GM18526 (cell line): ENCODE measurements around the gene GRID2IP.

Experiments used
- POLR2A ChIP-seq: IDR thresholded peaks from 3 replicates; pipeline ENCODE4 v1.6.1; 2011; ENCODE audit not compliant: insufficient read length; ENCODE audit errors: extremely low read depth

GRID2IP gene

DNA sequence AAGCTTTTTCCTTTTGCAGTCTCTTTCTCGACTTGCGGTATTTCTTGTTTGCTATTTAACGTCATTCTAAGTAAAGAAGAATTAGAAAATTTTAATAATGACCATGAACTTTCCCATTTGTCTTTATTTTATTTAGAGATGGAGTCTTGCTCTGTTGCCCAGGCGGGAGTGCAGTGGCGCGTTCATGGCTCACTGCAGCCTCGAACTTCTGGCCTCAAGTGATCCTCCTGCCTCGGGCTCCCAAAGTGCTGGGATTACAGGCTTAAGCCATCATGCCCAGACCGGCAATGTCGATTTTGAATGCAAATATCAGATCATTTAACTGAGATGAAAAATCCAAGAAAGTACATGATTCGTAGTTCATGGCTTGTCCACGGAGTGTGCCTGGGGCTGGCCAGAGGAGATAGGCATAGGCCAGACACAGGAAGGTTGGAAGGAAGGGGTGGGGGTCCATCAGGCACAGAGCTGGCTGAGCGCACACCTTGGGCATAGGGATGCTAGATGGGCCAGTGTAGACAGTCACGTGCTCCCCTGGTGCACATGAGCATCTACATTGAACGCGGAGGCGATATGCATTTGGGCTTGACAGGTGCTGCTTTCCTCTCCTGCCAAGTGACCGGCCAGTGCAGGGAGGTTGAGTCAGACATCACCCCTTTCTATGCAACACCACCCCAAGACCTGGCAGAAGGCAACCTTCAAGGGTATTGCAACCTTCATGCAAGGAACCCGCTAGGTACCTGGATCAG, 64.7 kb downstream of the GRID2IP start:
- no peak for TF ChIP-seq POLR2A

DNA sequence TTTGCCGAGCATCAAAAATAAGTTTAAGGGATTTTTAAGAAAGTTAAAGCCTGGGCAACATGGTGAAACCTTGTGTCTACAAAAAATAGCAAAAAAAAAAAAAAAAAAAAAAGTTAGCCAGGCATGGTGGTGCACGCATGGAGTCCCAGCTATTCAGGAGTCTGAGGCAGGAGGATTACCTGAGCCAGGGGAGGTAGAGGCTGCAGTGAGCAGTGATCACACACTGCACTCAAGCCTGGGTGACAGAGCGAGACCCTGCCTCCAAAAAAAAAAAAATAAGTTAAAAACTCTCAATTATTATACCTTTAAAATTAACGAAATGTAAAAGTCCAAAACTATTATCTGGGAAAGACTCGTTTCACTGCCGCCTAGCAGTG, 68.5 kb downstream of the GRID2IP start:
- TF ChIP-seq POLR2A: no peak

DNA sequence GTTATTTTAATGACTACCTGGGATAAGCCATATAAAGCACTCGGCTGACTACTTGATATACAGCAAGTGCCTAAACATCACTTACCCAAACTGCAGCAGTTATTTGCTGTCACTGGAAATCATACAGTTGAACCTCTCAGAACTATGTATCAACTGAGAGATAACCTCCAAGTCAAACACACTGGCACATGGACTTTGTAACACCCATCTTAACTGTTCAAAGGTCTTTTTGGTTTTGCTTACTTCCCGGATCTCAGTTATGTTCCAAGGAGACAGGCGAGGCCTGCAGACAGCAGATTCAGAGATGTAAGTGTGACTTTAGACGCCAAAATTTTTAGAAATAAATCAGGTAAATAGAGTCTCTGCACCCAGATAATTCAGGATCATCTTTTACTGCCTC, 69.0 kb downstream of the GRID2IP start:
- TF ChIP-seq POLR2A: no peak

DNA sequence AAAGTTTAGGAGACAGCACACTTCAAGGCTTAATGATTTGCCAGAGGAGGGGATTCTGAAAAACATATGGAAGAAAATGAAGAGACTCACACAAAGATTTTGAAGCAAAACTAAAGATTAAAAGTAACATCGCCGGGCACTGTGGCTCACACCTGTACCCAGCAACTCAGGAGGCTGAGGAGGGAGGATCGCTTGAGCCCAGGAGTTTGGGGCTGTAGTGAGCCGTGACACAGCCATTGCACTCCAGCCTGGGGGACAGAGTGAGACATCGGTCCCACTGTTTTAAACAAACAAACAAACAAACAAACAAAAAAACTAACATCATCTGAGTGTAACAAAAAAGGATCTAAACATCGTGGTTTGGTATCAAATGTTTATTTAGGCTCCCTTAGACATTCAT, 69.8 kb downstream of the GRID2IP start:
- no peak for TF ChIP-seq POLR2A

DNA sequence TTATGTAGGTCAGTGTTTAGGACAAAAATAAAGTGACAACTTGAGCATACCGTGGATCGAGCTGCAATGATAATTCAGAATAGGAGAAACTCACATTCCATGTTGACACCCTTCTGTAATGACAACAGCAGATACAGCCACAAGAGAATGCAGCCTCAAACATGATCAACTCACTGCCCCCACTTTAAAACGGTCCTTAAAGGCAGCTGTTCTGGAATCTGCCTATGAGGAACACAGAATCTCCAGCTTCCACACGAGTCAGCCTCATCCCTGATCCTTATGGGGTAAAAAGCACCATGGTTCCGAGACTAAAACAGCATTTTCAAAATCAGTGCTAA, 71.0 kb downstream of the GRID2IP start:
- no peak for TF ChIP-seq POLR2A

DNA sequence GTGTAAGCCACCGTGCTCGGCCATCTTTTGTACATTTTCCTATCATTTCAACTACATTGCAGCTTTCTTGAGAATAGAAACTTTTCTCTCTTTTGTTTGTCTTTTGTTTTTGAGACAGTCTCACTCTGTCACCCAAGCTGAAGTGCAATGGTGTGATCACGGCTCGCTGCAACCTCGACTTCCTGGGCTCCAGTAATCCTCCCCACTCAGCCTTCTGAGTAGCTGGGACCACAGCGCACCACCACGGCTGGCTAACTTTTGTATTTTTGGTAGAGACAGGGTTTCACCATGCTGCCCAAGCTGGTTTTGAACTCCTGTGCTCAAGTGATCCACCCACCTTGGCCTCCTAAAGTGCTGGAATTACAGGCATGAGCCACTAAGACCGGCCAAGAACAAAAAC, 72.2 kb downstream of the GRID2IP start:
- no peak for TF ChIP-seq POLR2A

DNA sequence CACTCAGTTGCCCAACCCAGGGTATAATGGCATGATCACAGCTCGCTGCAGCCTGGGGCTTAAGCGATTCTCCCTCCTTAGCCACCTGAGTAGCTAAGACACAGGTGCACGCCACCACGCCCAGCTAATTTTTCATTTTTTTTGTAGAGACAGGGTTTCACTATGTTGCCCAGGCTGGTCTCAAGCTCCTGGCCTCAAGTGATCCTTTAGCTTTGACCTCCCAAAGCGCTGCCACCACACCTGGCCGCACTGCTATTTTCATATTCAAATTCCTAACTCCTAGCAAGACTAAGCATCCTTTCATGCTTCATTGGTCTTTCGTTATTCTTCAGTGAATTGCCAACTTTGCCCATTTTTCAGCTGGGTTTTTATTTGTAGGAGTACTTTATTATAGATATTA, 73.1 kb downstream of the GRID2IP start:
- TF ChIP-seq POLR2A: no peak

DNA sequence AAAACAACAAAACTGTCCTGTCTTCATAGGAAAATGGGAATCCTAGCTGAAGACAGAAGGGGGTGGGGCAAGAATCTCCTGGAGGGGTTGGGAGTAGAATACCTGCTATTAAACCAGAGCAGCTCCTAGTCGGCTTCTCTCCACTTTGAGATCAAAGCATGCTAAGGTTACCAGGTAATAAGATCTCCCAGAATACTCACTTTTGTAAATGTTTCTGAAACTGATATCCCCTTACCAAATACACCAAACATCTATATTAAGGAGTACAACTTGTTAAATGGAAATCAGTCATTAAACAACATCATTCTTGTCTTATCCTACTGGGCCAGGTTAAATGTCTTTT, 74.0 kb downstream of the GRID2IP start:
- TF ChIP-seq POLR2A: no peak

DNA sequence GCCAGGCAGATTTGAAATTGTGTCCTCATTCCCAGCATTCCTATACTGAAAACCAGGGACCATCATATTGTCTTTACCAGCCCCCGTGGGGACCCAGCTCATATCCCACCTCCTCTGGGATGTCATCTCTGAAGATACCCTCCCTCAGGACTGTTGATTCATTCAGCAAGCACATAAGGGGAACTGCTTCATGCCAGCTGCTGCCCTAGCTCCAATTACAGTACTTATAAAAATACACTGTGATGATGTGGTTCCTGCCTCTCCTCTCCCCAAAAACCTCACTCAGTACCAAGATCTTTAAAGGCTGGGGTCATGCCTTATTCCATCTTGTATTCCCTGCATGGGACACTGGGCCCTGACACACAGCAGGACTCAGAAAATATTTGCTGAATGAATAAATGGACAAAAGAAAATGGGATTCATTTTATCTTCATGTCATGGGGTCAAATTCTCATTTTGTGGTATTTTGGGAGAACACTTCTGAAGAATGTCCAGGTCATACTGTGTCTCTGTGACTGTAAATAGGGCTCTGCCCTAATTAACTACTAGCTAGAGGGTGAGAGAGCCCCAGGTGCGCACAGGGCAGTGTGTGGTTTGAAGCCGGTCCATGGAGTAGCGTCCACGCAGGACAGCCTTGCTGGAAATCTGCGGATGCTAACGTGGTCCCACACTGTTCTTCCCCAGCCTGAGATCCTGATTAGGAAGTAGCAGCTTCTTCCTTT, 74.5 kb downstream of the GRID2IP start:
- TF ChIP-seq POLR2A: no peak

DNA sequence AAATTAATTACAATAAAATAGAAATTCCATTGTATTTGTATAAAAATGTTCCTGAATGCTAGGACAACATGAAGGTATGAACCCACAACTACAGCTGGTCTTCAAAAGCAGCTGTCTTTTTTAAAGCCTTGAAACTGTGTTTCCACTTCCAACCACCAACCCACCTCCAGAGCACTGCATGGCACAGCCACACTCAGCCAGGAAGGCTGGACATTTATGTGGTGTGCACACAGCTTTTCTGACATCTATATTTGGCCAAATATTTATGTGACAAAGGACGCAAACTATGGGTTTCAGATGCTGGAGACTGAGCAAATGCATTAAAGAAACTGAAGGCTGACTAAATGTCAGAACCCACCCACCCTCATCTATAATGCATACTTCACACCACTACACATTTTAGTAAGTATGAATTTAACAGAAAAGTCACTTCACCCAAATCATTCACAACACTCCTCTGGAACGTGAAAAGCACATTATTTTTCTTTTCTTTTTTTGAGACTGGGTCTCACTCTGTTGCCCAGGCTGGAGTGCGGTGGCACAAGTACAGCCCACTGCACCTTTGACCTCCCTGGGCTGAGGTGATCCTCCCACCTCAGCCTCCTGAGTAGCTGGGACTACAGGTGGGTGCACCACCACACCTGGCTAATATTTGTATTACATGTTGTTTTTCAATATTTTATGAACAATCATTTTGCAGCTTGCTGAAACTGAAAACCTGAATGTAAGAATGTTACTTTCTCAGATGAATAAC, 75.7 kb downstream of the GRID2IP start:
- no peak for TF ChIP-seq POLR2A

DNA sequence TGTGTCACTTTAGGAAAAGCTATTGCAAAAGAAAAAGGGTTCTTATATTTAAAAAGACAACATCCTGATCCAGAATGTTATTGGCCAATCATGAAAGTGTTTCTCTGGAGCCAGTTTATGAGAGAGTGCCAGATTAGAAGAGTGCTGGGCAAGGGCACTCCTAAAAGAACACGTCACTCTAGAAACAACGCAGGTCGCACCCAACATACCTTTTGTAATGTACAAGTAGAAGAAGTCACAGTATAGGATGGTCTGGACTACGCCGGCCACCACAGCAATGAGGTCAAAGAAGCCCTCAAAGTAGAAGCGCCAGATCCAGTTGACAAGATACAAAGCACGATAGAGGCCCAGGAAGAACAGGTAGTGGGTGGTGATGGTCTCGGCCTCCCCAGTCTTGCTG, 85.4 kb downstream of the GRID2IP start:
- no peak for TF ChIP-seq POLR2A

DNA sequence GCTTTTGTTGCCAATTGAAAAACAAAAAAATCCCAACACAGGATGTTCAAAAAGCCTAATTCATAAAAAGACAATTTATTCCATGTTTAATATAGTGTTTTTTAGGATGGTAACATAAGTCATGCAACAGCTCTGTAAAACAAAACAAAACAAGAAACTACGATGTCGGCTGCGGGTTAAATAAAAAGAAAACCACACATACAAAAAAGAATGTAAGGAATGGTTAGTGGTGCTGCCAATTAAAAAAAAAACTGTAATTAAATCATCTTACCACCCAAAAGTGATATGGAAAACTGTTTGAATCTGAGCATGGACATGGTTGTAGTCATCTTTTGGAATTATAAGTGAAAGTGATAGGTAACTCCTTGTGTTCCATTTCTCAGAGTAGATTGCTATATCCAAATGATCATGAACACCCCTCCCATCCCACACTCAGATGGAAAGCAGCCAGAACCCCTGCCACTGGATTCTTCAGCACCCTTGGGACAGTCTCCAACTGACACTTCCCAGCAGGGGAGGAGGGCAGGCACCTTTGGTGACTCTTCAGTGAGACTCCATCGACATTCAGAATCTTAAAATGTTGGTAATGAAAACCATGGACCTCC, 89.2 kb downstream of the GRID2IP start:
- no peak for TF ChIP-seq POLR2A

DNA sequence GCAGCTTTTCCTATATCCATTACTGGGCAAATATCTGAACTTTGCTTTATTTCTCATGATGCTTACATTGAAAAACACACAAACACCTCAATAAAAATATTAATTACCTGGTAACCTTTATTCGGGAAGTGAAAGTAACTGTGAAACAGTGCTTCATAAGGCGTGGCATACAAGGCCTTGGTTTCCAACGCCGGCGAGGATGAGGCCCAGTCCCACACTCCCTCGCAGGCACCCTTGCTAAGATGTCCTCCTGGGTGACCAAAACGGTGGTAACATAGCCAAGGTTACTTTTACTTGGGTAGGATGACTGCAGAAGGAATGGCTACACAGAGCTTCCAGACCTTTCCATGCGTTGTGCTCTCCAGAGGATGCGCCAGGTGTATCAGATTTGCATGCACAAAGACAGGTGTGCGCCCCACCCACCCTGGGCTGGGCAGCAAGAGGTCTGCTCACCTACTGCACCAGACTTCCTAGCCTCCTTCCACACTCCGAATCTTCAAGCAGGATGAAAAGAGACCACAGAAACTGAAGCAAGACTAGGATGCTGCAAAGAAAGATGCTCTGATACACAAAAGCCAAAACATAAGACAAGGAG, 90.2 kb downstream of the GRID2IP start:
- no peak for TF ChIP-seq POLR2A

DNA sequence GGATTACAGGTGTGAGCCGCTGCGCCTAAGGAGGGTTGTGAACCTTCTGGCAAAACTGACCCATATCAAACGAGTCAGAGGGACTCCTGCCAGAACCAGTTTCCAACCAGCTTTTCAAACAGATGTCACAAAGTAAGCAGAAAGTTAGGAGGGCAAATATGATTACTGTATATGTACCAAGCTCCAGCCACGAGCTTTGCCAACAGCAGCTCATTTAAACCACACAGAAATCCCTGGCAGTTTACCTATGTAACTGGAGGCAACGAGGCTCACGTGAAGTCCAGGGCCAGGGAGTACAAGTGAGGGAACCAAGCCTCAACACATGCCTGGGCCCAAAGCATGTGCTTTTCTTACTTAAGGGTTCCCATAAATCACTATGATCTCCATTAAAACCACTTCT, 91.0 kb downstream of the GRID2IP start:
- no peak for TF ChIP-seq POLR2A

DNA sequence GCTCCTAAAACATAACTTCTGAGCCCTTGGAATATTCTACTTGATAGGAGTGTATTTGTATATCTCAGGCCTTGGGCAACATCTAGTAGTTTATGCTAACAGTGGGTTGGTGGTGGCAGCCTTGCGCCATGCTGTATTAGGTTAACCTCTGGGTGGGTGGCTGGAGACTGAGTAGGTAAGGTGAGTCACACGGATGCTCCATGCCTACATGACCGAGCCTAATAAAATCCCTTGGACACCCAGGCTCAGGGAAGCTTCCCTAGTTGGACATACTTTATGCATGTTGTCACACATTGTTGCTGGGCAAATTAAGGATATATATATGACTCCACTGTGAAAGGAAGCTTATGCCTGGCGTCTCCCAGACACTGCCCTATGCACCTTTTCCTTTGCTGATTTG, 97.5 kb downstream of the GRID2IP start:
- no peak for TF ChIP-seq POLR2A
